Fibroblast of villous mesenchyme (primary cell): ENCODE measurements around the gene HPCAL1. TPM values are rescaled to one million over a fixed set of nuclear protein-coding genes. Genes with fewer than 3 reads are reported as not detected.

Source experiments
- DNase-seq: peaks from one replicate; pipeline ENCODE4 v3.0.0-alpha.2; 2010; ENCODE audit warnings: low read depth
- H3K4me3 ChIP-seq: 2 replicates; pipeline ENCODE4 v1.5.1; 2011; ENCODE audit warnings: low read depth, mild to moderate bottlenecking, low read length
- total RNA-seq: library from RNA; depleted of rRNA; stranded (reverse); fragments of >200 nt; gene quantifications from 2 replicates; pipeline ENCODE4 v1.2.3, GENCODE V29; 2012
- TF ChIP-seq, protein P1 (sequence below): IDR thresholded peaks from 2 replicates; pipeline ENCODE4 v1.5.1; 2012; ENCODE audit warnings: low read depth, mild to moderate bottlenecking, low read length; ENCODE audit not compliant: insufficient read depth

HPCAL1 gene
- total RNA-seq, 1 donor = 60.0 TPM

DNA sequence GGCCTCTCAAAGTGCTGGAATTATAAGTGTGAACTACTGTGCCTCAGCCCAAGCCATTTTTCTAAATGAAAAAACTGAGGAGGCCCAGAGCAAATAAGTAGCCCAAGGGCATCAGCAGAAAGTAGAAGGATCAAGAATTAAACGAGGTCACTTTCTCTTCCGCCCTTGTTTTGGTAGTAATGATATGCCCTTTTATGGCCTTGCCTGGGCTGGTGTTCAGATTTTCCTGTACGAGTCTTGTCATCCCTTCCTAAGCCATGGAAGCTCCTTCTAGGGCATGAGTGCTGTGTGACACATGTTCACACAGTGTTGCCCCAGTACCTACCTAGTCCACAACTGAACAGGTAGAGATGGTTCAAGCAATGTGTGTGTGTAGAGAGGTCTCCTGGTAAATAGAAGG lies 6.6 kb downstream of the HPCAL1 start:
- no peak overlapping the region for H3K4me3 ChIP-seq
- TF ChIP-seq, protein P1, sequence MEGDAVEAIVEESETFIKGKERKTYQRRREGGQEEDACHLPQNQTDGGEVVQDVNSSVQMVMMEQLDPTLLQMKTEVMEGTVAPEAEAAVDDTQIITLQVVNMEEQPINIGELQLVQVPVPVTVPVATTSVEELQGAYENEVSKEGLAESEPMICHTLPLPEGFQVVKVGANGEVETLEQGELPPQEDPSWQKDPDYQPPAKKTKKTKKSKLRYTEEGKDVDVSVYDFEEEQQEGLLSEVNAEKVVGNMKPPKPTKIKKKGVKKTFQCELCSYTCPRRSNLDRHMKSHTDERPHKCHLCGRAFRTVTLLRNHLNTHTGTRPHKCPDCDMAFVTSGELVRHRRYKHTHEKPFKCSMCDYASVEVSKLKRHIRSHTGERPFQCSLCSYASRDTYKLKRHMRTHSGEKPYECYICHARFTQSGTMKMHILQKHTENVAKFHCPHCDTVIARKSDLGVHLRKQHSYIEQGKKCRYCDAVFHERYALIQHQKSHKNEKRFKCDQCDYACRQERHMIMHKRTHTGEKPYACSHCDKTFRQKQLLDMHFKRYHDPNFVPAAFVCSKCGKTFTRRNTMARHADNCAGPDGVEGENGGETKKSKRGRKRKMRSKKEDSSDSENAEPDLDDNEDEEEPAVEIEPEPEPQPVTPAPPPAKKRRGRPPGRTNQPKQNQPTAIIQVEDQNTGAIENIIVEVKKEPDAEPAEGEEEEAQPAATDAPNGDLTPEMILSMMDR = no peak
- peak; percentile 19 for DNase-seq

DNA sequence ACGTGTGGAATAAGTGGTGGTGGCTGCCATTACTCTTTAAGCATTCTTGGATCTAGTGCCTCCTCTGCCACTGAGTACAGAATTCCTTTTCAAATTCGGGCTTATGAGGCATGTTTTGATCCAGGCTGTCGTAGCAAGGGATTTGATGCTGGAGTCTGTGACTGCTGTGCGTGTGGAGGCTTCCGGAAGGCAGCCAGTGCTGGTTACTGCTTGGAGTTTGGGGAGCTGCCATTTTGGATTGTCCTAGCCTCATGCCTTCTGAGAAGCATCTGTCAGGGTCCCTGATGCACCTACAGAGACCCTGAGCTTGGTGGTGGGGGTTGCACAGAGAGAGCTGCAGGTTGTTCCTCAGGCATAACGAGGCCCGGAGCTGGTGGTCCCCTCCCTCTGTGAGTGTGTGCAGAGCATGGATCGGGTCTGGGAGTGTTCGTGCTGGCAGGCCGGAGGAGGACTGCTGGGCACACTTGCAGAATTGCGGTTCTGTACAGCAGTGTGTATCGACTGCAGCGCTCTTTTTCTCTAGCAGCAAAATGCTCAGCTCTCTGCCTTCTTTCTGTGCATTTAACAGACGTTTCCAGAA lies 7.7 kb downstream of the HPCAL1 start:
- TF ChIP-seq, protein P1 = no peak
- no peak for DNase-seq
- no peak overlapping the region for H3K4me3 ChIP-seq

DNA sequence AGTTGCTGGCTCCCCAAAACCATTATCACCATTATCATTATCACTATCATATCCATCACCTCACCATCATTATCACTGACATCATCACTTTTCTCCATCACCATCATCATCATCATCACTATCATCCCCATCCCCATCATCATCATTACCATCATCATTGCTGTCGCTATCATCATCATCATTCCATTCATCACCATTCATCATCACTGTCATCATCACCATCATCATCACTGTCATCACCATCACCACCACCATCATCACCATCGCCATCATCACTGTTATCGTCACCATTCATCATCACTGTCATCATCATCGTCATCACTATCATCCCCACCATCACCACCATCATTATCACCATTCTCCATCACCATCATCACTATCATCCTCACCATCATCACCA lies 9.0 kb downstream of the HPCAL1 start:
- DNase-seq = no peak
- TF ChIP-seq, protein P1 = no peak
- no peak overlapping the region for H3K4me3 ChIP-seq

DNA sequence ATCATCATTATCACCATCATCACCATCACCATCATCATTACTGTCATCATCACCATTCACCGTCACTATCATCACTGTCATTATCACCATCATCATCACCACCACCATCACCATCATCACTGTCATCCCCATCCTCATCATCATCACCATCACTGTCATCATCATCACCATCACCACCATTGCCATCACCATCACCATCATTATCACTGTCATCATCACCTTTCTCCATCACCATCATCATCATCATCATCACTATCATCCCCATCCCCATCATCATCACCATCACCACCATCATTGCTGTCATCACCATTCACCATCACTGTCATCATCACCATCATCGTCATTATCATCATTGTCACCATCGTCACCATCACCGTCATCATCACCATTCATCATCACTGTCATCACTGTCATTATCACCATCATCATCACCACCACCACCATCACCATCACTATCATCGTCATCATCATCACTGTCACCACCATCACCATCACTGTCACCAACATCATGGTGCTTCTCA lies 9.8 kb downstream of the HPCAL1 start:
- TF ChIP-seq, protein P1 = no peak
- no peak overlapping the region for H3K4me3 ChIP-seq
- DNase-seq = no peak

DNA sequence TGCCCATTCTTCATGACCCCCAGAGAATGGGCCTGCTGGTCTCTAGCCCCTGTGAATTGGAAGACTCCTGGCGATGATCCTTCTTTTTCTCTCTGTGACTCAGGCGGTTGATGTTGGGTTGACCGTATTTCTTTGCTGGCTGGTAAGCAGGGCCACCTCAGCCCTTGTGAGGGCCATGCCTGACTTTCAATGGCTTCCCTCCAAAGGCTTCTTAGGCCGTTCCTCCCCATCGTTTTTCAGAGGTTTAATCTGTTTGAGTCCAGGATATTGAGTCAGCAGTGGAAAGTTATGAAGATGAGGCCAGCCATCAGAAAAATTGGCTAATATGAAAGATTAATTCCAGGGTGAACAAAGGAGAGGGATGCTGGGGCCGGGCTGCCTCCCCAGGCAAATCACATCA lies 13.6 kb downstream of the HPCAL1 start:
- no peak for DNase-seq
- TF ChIP-seq, protein P1 = no peak
- H3K4me3 ChIP-seq = no peak overlapping the region

DNA sequence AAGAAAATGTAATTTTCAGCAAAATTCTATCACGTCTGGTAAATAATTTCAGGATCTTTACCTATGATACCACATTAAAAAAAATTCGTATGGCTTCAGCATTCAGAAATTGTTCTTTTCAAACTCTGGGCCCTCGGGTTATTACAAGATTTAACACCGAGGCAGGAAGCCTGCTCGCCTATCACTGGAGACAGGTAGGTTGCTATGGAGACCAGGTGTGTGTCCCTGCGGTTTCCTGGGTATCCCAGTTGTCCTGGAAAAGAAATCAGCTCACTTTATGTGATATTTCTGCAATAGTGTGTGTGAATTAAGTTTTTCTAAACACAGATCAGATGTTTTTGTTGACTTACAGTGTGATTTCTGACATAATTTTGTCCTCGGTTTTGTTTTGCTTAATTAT lies 14.2 kb downstream of the HPCAL1 start:
- no peak for DNase-seq
- no peak overlapping the region for H3K4me3 ChIP-seq
- TF ChIP-seq, protein P1 = no peak

DNA sequence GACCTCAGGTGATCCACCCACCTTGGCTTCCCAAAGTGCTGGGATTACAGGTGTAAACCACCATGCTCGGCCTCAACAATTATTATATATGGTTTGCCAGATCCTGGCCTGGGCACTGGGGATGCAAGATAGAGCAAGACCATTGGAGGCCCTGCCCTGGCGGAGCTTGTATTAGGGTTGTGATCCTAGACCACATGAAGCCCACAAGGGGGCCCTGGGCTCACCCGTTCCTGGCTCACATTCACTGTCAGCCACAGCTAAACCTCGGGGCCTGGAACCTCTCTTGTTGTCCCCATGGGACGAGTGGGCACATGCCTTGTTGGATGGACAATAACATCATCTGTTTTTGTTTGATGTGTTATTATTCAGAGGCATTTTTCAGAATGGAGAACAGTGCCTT lies 14.9 kb downstream of the HPCAL1 start:
- TF ChIP-seq, protein P1 = no peak
- no peak overlapping the region for H3K4me3 ChIP-seq
- DNase-seq = no peak
